GM18499 (cell line): ENCODE measurements around the gene GLB1L.
"Not testable (repeated sequence)": the region's sequence is repeated elsewhere in the genome, so short reads cannot be mapped to it uniquely, and the experiment has no call there.

ENCODE experiments used
- ATAC-seq: cut with Tn5 transposase; IDR thresholded peaks from one replicate; pipeline ENCODE4 v1.9.1; 2021; ENCODE audit warnings: moderate number of reproducible peaks; ENCODE audit not compliant: insufficient read depth, unreplicated experiment

GLB1L gene

DNA sequence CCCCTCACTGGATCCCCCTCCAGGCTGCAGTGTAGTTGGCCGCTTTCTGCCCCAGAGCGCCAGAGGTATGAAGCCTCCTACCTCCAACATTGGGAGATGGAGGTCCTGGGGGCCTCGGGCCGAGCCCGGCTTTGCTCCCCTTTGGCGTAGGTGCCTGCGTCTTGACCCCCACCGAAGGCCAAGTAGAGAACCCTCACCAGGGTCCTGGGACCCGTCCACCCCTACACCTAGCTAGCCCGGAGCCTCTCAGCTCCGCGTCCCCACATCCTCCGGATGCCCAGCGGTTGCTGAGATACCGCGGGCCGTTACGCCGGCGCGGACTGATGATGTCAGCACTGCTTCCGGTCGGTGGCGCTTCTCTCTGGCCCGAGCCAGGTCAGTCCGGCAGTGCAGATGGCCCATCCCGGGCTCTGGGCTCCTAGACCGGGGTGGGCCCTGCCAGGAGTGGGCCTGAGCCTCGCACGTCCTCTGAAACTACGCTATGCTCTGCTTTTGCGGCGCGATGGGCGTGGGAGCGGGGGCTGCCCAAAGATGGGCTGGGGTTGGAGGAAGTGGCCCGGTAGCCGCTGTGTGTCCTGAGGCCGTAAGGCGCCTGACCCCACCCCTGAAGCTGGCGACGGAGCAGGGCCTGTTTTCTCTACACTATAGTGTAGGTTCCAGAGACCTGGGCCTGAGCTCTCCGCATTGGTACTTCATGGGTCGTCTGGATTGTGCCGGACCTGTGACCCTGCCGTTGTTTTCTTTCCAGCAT is at the start of gene GLB1L, which contains the start of gene STK16:
GLB1L (minus strand) TSS at position 297 of the 751 bp plus-strand sequence. CDS start 1,871 bp downstream, outside the sequence.
STK16 (plus strand) TSS at position 332 of the 751 bp plus-strand sequence. CDS start 521 bp downstream, outside the sequence.
- ATAC-seq, result peak; percentile 51

DNA sequence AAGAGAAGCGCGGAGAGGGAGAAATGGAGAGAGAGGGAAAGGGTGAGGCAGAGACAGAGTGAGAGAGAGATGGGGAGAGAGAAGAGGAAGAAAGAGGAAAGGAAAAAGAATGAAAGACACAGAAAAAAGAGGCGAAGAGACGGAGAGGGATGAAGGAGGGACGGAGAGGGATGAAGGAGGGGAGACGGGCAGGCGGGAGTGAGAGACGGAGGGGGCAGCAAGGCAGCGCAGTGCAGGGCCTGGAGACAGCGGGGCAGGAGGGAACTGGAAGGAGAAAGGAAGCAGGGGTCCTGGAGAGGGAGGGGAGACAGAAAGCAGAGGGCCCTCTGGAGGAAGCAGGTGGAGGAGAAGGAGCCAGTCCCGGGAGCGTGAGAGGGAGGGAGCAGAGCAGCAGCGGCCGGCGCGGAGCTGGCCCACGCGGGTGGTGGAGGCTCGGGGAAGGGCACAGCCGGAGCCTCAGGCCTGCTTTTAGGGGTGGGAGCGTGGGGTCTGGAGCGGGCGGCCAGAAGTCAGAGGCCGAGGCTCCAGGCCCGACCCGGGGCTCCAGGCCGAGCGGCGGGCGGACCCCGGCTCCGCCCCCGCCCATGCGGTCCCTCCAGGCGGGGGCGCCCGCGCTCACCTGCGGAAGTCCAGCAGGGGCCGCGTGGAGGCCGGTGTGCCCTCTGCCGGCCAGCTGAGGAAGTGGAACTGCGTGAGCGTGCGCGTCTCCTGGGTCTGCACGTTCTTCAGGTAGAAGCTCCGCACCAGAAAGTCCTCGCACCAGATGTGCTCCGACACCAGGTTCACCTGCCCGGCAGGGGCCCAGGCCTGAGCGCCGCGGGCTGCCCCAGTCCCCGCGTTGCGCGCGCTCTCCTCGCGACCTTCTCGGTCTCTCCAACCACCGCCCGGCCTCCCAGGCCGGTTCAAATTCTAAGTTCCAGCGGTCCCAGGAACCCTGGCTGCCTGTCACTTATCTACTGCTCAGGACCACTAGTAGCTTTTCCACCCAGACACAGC is 49.4 kb upstream of the GLB1L start:
- ATAC-seq, result peak; percentile 75

- no peak for ATAC-seq
Observed at GRCh38 chr2:219293736-219294231, 48.5 kb upstream of the GLB1L start.

DNA sequence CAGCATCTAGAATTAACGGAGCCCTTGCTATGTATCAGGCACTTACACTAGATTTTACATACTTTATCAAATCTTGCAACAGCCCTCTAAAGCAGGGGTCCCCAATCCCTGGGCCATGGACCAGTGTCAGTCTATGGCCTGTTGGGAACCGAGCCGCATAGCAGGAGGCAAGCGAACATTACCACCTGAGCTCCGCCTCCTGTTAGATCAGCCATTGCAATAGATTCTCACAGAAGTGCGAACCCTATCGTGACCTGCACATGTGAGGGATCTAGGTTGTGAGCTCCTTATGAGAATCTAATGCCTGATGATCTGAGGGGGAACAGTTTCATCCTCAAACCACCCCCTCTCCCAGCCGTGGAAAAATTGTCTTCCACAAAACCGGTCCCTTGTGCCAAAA is 47.4 kb upstream of the GLB1L start:
- no peak for ATAC-seq

DNA sequence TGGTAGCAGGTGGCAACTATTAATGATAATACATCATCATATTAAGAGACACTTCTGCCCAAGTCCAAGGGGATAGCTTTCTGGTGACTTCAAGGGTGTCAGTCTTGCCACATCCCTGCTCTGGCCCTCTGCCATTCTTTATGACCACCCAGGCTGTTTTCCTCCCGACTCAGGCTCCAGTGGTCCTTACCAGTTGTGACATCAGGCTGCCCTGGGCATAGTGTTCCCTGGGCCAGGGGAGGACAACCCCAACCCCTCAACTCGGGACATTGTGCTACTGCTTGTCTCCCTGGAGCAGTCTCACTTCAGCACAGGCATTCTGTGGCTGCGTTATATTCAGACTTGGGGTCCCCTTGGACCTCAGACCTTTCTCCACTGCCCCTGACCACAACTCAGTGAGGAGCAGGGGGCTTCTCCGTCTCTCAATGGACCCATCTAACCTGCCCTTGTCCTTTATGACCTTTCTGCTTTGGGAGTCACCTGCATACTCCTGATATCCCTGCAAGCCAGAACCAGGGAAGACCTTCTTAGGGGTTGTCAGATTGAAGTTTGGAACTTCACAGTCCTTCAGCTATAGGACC is 46.8 kb upstream of the GLB1L start:
- no peak for ATAC-seq

GRCh38 chr2:219291394-219291793 is 46.1 kb upstream of the GLB1L start:
- ATAC-seq, result no peak

DNA sequence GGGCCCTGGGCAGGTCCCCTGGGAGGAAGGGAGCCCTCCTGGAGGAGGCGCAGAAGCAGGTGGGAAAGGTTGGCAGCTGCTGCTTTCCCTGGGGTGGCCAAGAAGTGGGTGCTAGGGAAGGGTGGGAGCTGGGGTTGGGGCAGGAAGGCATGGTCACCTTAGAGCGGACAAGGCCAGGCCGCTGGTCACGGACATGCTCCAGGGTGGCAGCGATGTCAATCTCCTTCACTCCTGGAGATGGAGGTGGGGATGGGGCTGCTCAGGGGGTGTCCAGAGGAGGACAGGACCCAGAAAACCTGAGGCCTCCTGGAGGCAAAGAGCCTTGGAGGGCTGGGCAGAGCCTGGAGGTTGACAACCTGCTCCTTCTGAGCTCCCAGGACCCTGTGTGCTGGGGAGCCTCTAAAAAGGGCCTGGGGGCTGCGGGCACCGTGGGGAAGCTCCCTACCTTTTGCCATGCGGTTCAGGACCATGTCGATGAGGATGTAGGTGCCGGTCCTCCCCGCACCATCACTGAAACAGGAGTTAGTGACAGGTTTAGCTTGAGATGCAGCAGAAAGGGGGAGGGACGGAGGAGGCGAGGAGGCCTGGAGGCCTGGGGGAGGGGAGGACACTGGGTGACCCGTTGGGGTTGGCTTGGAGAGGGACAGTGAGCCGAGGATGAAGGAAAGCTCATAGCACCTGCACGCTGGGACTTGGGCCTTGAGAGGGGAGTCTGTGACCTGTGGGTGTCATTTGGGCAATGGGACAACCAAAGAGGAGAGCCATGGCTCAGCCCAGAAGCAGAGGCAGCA is 45.3 kb upstream of the GLB1L start:
- ATAC-seq, result no peak

GRCh38 chr2:219289537-219290361 is 44.5 kb upstream of the GLB1L start:
- ATAC-seq, result no peak

GRCh38 chr2:219289195-219289536 is 43.9 kb upstream of the GLB1L start:
- ATAC-seq, result no peak

DNA sequence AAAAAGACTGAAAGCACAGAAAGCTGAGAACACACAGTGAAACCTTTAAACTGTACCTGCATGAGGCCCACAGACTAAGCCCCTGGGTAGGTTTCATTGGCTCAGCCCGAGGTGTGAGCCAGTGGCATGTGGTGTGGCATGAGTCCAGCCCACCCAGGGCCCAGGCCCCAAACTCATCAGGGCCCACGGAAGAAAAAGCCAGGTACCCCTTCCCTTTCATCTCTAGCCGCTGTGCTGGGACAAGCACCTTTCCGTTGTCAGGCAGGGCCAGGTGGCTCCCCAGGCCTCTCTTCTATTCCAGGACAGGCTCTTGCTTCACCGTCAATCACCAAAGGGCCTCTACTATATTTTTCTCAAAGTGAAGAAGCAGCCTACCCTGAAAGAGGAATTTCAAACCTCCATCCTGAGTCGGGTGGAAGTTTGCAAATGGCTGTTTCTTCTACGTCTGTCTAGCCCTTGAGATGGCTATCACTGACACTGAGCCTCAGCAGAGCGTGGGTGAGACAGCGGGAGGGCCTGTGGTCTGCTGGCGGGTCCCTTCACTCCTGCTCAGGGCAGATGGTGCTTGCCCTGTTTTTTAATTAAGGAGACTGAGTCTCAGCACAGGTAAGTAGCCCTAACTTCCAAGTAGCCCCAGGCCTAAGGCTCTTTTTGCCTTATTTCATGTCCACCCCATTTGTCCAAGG is 42.5 kb upstream of the GLB1L start:
- no peak for ATAC-seq

- ATAC-seq, result not testable (repeated sequence)
Observed at GRCh38 chr2:219287116-219287440, 41.8 kb upstream of the GLB1L start.

DNA sequence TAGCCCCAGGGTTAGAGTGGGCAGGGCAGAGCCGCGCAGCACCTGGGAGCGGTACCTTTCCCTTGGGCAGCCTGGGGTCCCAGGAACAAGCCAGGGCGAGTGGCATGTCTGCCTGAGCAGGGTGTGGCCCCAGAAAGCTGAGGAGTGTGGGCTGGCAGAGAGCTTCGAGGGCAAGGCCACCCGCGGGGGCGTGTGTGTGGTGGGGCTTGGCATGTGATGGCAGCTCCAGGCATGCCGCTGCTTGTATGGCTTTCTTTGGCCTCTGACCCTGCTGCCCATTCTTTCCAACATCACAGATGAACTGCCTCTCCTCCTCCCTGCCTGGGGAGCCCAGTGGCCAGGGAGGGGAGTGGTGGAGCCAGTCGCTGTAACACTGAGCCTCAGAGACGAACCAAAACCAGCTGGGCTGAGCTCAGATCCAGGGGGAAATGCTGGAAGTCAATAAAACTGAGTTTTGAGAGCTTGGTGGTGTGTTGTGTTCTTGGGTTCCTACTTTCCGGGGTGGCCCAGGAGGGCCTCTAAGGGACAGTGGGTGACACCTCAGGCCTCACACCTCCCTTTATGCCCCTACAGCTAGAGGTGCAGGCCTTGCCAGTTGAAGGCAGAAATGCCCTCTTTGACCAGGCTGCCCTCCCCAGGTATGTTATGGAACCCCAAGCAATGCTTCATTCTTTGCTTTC is 41.3 kb upstream of the GLB1L start:
- ATAC-seq, result no peak

DNA sequence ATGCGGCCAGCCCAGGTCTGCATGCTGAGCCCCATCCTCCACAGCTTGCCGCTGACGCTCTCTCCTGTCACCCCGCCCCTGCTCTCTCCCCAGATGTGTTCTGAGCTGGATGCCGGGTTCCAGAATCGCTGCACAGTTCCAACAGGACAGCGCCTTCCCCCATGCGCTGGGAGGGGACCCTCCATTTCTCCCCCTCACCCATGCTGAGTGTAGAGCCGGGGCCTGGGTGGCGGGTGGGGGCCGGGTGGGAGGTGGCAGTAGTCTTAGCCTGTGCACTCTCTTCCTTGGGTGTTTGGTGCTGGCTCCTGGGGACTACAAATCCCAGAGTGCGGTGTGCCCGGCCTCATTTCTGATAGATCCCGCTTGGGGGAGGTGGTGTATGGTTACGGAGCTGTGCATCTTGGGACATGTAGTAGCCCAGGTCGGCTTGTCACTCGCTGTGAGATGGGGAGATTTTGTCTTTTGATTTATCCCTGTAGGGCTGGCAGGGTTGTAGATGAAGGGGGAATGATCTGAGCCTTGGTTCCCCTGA is 40.7 kb upstream of the GLB1L start:
- ATAC-seq, result no peak

DNA sequence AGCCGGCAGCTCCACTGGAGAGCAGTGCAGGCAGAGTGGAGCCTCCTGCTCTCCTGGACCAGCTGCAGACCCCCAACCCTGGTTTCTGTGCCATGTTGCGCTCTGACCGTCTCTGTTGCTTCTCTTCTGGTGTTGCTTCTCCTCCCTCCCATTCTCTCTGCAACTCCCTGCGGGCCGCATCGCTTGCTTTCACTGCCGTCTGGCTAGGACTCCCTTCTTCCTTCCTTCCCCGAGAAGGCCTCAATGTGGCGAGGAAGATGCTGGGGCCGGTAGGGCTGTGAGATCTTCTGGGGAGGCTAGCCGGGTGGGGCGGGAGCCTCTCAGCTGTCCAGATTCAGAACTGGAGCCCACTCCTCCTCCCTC is 40.1 kb upstream of the GLB1L start:
- no peak for ATAC-seq

GRCh38 chr2:219284501-219285372 is 39.5 kb upstream of the GLB1L start:
- ATAC-seq, result no peak

DNA sequence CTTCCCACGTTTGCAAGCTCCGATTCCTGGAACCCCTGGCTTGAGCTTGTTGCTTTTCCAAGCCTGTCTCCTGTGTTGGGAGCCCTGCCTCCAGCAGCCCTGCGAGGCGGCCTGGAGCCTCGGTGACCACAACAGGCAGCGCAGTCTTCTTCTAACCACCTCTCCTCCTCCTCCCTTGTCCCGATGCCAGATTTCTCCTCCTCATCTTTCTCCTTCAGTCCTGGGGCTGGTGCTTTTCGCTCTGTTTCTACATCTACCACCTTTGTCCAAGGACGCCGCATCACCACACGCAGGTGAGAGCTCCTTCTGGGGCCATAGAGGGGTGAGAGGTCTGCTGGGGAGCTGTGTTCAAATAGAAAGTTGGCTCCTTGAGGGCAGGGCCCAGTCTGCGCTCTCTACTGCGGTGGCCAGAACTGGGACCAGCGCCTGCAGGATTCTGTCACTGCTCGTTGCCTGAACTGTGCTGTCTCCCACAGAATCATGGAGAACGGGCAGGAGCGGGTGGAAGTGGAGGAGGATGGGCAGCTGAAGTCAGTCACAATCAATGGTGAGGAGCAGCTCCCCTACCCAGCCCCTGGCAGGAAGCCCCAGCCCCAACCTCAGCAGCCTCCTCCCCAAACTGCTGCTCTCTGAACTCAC is 37.8 kb upstream of the GLB1L start:
- no peak for ATAC-seq
